Activated CD4-positive, alpha-beta T cell treated with anti-CD3 and anti-CD28 coated beads, Interleukin-2, amount 10 ng/mL, durations not matched to agents 24 days and 14 days (primary cell): ENCODE results near the gene ANKRD12. TPM values are rescaled to one million over a fixed set of nuclear protein-coding genes. Genes with fewer than 3 reads are reported as not detected.
"Not testable (repeated sequence)": the region's sequence is repeated elsewhere in the genome, so short reads cannot be mapped to it uniquely, and the experiment has no call there.

Source experiments
- DNase-seq: peaks from one replicate; pipeline ENCODE4 v3.0.0; 2022
- H3K27ac Mint-ChIP-seq: one replicate; pipeline ENCODE4 v1.8.0; 2022; ENCODE audit warnings: mild to moderate bottlenecking, mixed read lengths
- H3K27me3 Mint-ChIP-seq: one replicate; pipeline ENCODE4 v1.8.0; 2022; ENCODE audit warnings: mixed read lengths
- H3K36me3 Mint-ChIP-seq: one replicate; pipeline ENCODE4 v1.8.0; 2022; ENCODE audit warnings: low read depth, mild to moderate bottlenecking, mixed read lengths
- H3K4me1 Mint-ChIP-seq: one replicate; pipeline ENCODE4 v1.8.0; 2021; ENCODE audit warnings: mixed read lengths
- H3K4me3 Mint-ChIP-seq: one replicate; pipeline ENCODE4 v1.8.0; 2022; ENCODE audit warnings: mild to moderate bottlenecking, moderate library complexity, mixed read lengths
- H3K9me3 Mint-ChIP-seq: one replicate; pipeline ENCODE4 v1.8.0; 2021; ENCODE audit warnings: mixed read lengths
- intact Hi-C: fragments of 100-400 bp; cut with micrococcal nuclease; formaldehyde crosslinking; loops from one replicate; pipeline ENCODE4 v1.15.1; 2023
- total RNA-seq: library from RNA; stranded (reverse); gene quantifications from 2 replicates; pipeline ENCODE4 v1.2.3, GENCODE V29; 2022

ANKRD12 gene
- total RNA-seq, 1 donor from 2014 or later, result 60.8 TPM

GRCh38 chr18:9259173-9259572 is 122.6 kb downstream of the ANKRD12 start:
- intact Hi-C loops, result no loop called here
- H3K4me1 Mint-ChIP-seq, result peaks cover 5% of the 10 kb centered on the region
- no peaks in the 10 kb centered on the region for H3K27me3 Mint-ChIP-seq
- DNase-seq, result no peak
- H3K36me3 Mint-ChIP-seq, result peaks cover 71% of the 10 kb centered on the region
- peaks cover 18% of the 10 kb centered on the region for H3K9me3 Mint-ChIP-seq
- H3K27ac Mint-ChIP-seq, result no peak overlapping the region
- H3K4me3 Mint-ChIP-seq, result no peak overlapping the region

DNA sequence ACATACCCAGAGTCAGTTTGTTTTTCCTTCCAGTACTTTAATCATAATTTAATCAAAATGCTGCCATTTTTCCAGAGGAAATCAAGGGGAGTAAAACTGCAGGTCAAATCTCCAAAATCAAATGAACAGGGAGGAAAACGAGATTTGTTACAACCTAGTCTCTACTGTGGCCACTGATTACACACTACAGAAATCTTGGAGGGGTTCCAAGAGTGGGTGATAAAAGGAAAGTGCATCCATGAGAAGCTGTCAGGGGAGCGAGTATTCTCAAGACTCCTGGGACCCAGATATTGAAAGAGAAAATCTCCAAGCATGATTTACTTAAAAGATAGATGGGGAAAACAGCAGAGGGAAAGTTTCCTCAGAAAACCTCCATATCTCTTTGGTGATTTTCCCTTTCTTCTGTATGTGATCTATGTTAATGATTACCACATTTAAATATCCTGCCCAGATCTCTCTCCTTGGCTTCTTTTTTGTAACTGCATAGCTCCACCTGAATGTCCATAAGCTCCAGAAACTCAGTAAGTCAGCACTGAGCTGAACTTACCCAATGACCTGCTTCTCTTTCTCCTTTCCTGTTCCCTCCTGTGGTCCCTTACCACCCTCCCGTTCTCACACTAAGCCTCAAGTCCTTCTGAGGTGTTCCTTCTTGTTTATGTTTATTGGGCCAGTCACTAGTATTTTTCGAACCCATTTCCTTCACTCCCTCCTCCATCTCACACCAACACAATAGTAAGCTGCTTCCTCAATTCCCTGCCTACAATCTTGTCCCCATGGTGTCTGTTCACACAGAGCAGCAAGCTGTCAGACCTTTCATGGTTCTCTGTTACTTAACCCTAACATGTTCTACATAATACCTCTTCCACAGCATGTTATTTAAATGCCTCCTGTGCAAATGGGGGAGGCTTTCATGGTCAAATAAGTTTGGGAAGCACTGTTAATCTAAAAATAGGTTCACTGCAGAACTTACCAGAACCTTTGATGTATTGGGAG is 124.1 kb downstream of the ANKRD12 start:
- peaks cover 14% of the 10 kb centered on the region for H3K9me3 Mint-ChIP-seq
- H3K27me3 Mint-ChIP-seq, result no peaks in the 10 kb centered on the region
- intact Hi-C loops, result no loop called here
- peaks cover 5% of the 10 kb centered on the region for H3K4me1 Mint-ChIP-seq
- DNase-seq, result no peak
- no peak overlapping the region for H3K27ac Mint-ChIP-seq
- peaks cover 70% of the 10 kb centered on the region for H3K36me3 Mint-ChIP-seq
- H3K4me3 Mint-ChIP-seq, result no peak overlapping the region

DNA sequence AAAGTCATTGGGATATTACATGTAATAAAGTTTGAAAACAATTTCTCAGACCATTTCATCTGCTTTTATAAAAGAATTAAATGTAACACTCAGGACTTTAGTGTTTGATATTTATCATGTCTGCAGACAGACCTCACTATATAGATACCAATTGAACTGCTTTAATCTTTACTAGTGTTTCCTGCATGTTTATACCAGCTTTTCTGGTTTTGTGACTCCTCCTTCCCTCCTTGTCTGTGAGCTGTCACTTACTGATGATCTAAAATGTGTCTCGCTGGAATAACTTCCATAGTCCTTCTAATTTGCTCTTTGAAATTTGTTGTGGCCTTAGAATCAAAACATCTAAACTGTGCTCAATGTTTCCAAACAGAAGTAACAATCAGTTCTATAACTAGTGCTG is 126.7 kb downstream of the ANKRD12 start:
- no peak for DNase-seq
- H3K36me3 Mint-ChIP-seq, result peaks cover 66% of the 10 kb centered on the region
- no peak overlapping the region for H3K4me3 Mint-ChIP-seq
- intact Hi-C loops, result no loop called here
- H3K9me3 Mint-ChIP-seq, result peaks cover 14% of the 10 kb centered on the region
- H3K27me3 Mint-ChIP-seq, result no peaks in the 10 kb centered on the region
- peaks cover 5% of the 10 kb centered on the region for H3K4me1 Mint-ChIP-seq
- H3K27ac Mint-ChIP-seq, result no peak overlapping the region

- DNase-seq, H3K27me3 Mint-ChIP-seq, intact Hi-C loops, H3K4me1 Mint-ChIP-seq, H3K27ac Mint-ChIP-seq, H3K4me3 Mint-ChIP-seq: not testable (repeated sequence)
- Mint-ChIP-seq H3K9me3 (peaks cover 18% of the 10 kb centered on the region), H3K36me3 (peaks cover 65% of the 10 kb centered on the region)
These were observed 128.2 kb downstream of the ANKRD12 start for GRCh38 chr18:9264797-9265196.

DNA sequence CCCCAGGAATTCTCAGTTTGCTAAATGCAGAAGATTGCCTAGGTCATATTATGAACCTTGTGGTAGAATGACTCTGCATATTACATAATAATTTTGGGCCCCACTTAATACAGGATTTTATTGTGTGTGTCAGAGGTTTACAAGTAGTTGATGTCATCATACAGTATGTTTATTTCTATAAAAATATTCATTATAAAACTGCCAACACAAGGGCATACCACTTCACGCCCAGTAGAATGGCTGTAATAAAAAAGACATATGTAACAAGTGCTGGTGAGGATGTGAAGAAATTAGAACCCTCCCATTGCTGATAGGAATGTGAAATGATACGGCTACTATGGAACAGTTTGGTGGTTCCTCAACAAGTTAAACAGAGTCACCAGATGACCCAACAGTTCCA is 136.6 kb downstream of the ANKRD12 start:
- Mint-ChIP-seq H3K9me3 (peaks cover 12% of the 10 kb centered on the region), H3K36me3 (peaks cover 50% of the 10 kb centered on the region), H3K4me3 (no peak overlapping the region), H3K27ac (no peak overlapping the region), H3K27me3 (no peaks in the 10 kb centered on the region), H3K4me1 (no peaks in the 10 kb centered on the region)
- DNase-seq, result no peak
- intact Hi-C loops, result loop anchor here (10.0 kb wide), 1 partner anchor 62 kb away; the partner anchor contains the start of gene TWSG1

DNA sequence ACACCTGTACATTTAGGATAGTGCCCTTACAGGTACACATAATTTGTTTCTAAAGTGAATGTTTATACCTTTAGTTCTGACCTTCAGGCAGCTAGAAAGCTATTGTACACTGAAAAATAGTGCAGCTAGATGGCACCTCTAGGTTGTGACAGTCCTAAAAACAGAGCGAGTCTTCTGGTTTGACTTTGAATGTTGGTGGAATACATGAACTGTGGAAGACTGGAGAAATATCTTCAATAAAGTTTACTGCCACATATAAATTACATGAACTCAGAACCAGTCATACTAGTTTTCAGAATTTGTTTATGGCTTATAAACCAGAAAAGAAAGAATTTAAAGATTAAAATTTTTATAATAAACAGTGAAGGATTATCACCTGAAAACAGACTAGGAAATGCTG is 139.3 kb downstream of the ANKRD12 start:
- intact Hi-C loops, result loop anchor here (10.0 kb wide), 1 partner anchor 59 kb away; the partner anchor contains the start of gene TWSG1
- Mint-ChIP-seq H3K36me3 (peaks cover 50% of the 10 kb centered on the region), H3K27me3 (no peaks in the 10 kb centered on the region)

GRCh38 chr18:9278028-9278427 is 141.4 kb downstream of the ANKRD12 start:
- H3K27ac Mint-ChIP-seq, result no peak overlapping the region
- peaks cover 50% of the 10 kb centered on the region for H3K36me3 Mint-ChIP-seq

More for the DNA sequence above, 139.3 kb downstream of the ANKRD12 start:
- no peak overlapping the region for H3K27ac Mint-ChIP-seq
- peak; percentile 40 for DNase-seq
- peaks cover 9% of the 10 kb centered on the region for H3K9me3 Mint-ChIP-seq
- H3K4me3 Mint-ChIP-seq, result no peak overlapping the region
- H3K4me1 Mint-ChIP-seq, result no peaks in the 10 kb centered on the region

DNA sequence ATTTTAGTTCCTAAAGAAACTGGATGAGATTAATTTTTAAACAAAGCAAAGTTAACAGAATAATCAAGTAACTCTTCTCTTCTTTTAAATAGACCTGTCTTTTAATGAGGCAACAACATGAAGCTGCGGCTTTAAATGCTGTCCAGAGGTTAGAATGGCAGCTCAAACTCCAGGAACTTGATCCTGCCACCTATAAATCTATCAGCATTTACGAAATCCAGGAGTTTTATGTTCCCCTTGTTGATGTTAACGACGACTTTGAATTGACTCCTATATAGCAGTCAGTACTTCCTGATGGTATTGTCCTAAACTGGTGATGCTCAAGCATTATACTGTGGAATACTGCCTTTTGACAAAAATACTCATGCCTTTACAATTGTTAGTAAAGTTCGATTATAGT is 144.3 kb downstream of the ANKRD12 start:
- DNase-seq, result no peak
- no peaks in the 10 kb centered on the region for H3K9me3 Mint-ChIP-seq
- intact Hi-C loops, result no loop called here
- no peak overlapping the region for H3K4me3 Mint-ChIP-seq
- no peaks in the 10 kb centered on the region for H3K27me3 Mint-ChIP-seq
- H3K4me1 Mint-ChIP-seq, result no peaks in the 10 kb centered on the region
- peaks cover 43% of the 10 kb centered on the region for H3K36me3 Mint-ChIP-seq
- no peak overlapping the region for H3K27ac Mint-ChIP-seq

More at GRCh38 chr18:9278028-9278427, 141.4 kb downstream of the ANKRD12 start:
- intact Hi-C loops, result loop anchor here (10.0 kb wide), 1 partner anchor 57 kb away; the partner anchor contains the start of gene TWSG1
- no peaks in the 10 kb centered on the region for H3K4me1 Mint-ChIP-seq
- no peak for DNase-seq
- no peak overlapping the region for H3K4me3 Mint-ChIP-seq
- no peaks in the 10 kb centered on the region for H3K27me3 Mint-ChIP-seq
- H3K9me3 Mint-ChIP-seq, result peaks cover 3% of the 10 kb centered on the region

- intact Hi-C loops, result loop anchor here (1.0 kb wide), 1 partner anchor 45 kb away; no protein-coding TSS in a partner anchor
- Mint-ChIP-seq H3K4me3 (no peak overlapping the region), H3K9me3 (no peaks in the 10 kb centered on the region), H3K4me1 (no peaks in the 10 kb centered on the region), H3K27ac (no peak overlapping the region), H3K27me3 (no peaks in the 10 kb centered on the region), H3K36me3 (peaks cover 38% of the 10 kb centered on the region)
- DNase-seq, result no peak
These were observed 145.2 kb downstream of the ANKRD12 start for GRCh38 chr18:9281780-9282179.

GRCh38 chr18:9283791-9284190 is 147.2 kb downstream of the ANKRD12 start:
- no peak for DNase-seq
- Mint-ChIP-seq H3K9me3 (no peaks in the 10 kb centered on the region), H3K36me3 (peaks cover 32% of the 10 kb centered on the region), H3K4me3 (no peak overlapping the region), H3K27ac (no peak overlapping the region), H3K4me1 (no peaks in the 10 kb centered on the region), H3K27me3 (no peaks in the 10 kb centered on the region)
- intact Hi-C loops, result no loop called here

GRCh38 chr18:9285604-9286003 is 149.0 kb downstream of the ANKRD12 start:
- Mint-ChIP-seq H3K27ac (no peak overlapping the region), H3K36me3 (peaks cover 23% of the 10 kb centered on the region), H3K27me3 (no peaks in the 10 kb centered on the region), H3K9me3 (no peaks in the 10 kb centered on the region), H3K4me3 (no peak overlapping the region), H3K4me1 (no peaks in the 10 kb centered on the region)
- intact Hi-C loops, result no loop called here
- DNase-seq, result no peak

DNA sequence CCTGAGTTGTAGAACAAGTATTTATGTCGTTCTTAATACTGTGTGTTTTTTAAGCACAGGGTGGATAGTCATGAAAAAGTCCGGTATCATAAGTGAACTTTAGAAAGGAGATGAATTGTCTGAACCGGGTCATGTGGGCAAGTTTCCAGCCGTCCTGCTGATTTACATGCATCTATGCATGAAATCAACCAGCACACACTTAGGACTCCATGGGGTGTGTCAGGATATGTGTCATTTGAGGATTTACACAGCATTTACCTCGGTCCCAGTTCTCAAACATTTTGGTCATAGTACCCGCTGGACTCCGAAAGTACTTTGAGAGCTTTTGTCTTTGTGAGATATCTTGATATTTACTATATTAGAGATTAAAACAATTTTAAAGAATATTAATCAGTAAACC is 150.5 kb downstream of the ANKRD12 start:
- Mint-ChIP-seq H3K4me3 (no peak overlapping the region), H3K36me3 (peaks cover 15% of the 10 kb centered on the region), H3K27ac (no peak overlapping the region), H3K9me3 (peaks cover 5% of the 10 kb centered on the region), H3K27me3 (no peaks in the 10 kb centered on the region), H3K4me1 (no peaks in the 10 kb centered on the region)
- DNase-seq, result no peak
- intact Hi-C loops, result no loop called here

GRCh38 chr18:9289698-9290097 is 153.1 kb downstream of the ANKRD12 start:
- no peak for DNase-seq

GRCh38 chr18:9290156-9290555 is 153.6 kb downstream of the ANKRD12 start:
- intact Hi-C loops, result no loop called here
- Mint-ChIP-seq H3K36me3 (peaks cover 10% of the 10 kb centered on the region), H3K27ac (no peak overlapping the region), H3K9me3 (peaks cover 16% of the 10 kb centered on the region), H3K27me3 (no peaks in the 10 kb centered on the region), H3K4me3 (no peak overlapping the region), H3K4me1 (no peaks in the 10 kb centered on the region)
- DNase-seq, result no peak

More at GRCh38 chr18:9289698-9290097, 153.1 kb downstream of the ANKRD12 start:
- H3K4me3 Mint-ChIP-seq, result no peak overlapping the region
- H3K27me3 Mint-ChIP-seq, result no peaks in the 10 kb centered on the region
- peaks cover 10% of the 10 kb centered on the region for H3K36me3 Mint-ChIP-seq
- H3K9me3 Mint-ChIP-seq, result peaks cover 16% of the 10 kb centered on the region
- no peaks in the 10 kb centered on the region for H3K4me1 Mint-ChIP-seq
- intact Hi-C loops, result no loop called here
- no peak overlapping the region for H3K27ac Mint-ChIP-seq
